T47D (cell line): ENCODE measurements around the gene MYL7.

Experiments used
- DNase-seq, 2 experiments: peaks; one replicate each; pipeline versions ENCODE4 v3.0.0 to v3.0.0-alpha.2; 2011 to 2012; ENCODE audit warnings: low read depth in 1 of 2, low spot score in 1 of 2
- JUND ChIP-seq: IDR thresholded peaks from 2 replicates; pipeline ENCODE4 v1.6.1; 2012; ENCODE audit warnings: low read depth
- in situ Hi-C: cut with HindIII; loops from 2 replicates; pipeline ENCODE4 v1.10.0; 2016; ENCODE audit warnings: low sequenced_read_pairs, low pct_unique_long_range_greater_than_20kb

Gene MYL7

DNA sequence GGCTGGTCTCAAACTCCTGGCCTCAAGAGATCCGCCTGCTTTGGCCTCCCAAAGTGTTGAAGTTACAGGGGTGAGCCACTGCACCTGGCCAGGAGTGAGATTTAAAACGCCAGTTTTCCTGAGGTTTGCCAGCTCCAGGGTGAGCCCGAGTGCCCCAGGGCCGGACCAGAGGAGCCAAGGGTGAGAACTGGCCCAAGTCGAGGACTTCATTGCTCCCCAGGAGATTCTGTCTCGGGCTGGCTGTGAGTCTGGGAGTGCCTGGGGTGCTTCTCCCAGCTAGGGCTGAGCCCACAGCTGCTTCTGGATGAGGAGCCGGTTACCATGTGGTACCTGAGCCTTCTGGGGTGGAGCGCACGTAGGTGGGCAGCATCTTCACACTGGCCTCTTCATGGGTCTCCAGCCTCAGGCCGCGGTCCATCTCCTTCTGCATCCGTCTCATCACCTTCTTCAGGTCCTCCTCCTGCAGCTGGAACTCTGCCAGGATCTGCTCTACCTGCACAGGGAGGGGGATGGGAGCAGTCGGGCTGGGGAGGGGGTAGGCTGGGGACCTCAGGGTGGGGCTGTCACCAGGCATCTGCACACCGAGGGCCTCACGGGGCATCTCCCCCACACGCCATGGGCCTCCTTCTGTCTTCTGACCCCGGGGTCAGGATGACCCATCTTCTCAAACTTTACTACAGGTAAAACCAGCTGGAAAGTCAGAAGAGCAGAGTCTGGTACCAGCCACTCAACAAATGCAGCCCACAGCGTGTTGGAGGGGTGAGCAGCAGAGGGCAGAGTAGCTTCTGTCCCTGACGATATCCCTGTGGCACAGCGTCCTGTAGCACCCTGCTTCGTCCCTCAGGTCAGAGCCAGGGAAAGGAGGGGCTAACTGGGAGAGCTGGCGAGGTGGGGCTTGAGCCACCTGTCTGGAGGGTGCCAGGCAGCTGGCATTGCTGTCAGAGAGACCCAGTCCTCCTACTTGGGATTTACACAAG is 12.1 kb upstream of the MYL7 start:
- peak in 1 of 2 experiments; percentile 60 for DNase-seq
- in situ Hi-C loops: no loop called here
- TF ChIP-seq JUND: no peak

GRCh38 chr7:44151956-44152355 is 10.8 kb upstream of the MYL7 start:
- in situ Hi-C loops: no loop called here
- DNase-seq: no peak
- TF ChIP-seq JUND: no peak

DNA sequence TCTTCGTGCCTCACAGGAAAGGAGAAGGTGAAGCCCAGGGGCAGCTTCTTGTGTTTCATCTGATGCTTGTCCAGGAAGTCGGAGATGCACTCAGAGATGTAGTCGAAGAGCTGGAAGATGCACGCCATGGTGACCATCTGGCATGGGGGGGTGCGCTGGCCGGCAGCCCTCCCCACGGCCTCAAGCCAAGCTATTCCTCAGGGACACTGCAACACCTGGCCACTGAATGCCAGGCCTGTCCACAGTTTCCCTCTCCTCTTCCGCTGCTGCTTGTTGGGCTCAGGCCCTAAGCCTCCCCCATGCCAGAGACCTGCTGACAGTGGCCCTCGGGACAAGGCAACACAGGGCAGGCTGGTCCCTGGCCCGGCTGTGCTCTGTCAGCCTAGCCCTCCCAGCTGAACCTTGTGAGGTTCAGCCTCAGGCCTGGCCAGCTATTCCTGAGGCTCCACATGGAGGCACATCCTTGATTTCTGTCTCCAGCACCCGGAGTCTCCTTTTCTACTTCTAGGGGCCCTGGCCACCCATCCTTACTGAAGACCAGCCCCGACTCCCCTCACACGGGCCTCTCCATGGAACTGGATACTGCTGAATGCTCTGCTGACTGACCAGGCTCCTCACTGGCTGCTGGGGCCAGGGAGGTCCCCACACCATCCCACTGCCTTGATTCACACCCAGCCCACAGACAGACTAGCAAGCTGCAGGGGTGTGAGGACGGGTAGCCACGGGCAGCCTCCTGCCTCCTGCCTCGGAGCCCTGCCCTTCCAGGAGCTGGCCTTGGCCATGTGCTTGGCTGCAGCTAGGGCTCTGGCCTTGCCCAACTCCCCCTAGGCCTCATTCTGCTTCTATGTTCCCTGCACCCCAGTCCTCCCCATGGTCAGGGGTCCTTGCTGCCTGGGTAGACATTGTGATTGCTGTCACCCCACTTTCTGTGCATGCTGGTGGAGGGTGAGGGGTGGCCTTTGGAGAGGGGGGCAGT is 10.1 kb upstream of the MYL7 start:
- in situ Hi-C loops: no loop called here
- no peak for TF ChIP-seq JUND
- DNase-seq: no peak

DNA sequence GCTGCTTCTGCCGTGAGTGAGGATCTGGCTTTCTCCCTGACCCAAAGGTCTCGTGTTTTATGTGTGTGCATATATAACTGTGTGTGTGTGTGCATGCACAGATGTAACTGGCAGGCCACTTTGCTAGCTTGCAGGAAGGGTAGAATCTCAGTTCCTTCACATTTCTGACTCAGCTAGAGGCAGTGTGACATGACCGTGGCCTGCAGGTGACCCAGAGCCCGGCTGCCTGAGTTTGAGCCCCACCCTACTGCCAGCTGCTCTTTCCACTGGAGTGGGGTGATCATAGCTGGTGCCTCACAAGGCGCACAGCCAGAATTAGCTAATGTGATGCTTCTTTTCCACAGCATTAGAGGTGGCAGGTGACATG is 9.3 kb upstream of the MYL7 start:
- DNase-seq: no peak
- TF ChIP-seq JUND: no peak
- in situ Hi-C loops: no loop called here

DNA sequence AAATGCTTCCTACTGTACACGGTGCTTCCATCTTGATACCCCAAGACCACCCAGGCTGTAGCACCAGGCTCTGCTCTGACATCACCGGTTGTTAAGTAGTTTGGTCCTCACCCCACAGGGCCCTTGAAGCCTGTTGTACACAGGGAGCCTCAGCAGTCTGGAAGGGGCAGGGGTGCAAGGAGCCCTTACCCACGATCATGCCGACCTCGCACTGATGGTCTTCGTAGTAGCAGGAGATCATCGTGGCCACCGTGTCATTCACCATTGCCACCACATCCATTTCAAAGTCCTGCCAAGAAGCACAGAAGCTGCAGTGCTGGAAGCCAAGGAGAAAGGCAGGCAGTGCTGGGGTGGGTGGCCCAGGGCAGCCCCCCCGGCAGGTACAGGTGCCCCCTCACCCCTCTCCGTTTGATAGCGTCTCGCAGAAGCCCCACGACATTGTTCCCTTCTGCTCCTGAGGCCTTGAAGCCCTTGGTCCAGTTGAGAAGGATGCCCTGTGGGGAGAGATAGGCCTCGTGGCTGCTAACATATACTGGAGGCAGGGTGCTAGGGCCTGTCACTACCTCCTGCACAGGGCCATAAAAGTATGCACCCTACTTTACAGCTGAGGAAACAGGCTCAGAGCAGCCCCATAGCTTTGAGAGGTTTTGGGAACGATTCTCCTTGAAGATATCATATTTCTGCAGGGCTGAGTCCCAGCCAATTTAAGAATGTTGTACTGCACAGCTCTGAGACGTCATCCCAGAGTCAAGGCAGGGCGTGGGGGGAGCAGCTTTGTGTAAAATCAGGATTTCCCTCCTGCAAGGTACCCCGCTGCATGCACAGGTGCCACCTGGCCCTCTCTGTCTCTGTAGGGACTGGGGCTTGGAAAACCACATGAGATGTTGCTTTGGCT is 8.7 kb upstream of the MYL7 start:
- in situ Hi-C loops: no loop called here
- DNase-seq: no peak
- TF ChIP-seq JUND: no peak

GRCh38 chr7:44148961-44149536 is 7.9 kb upstream of the MYL7 start:
- no peak for DNase-seq
- in situ Hi-C loops: no loop called here
- TF ChIP-seq JUND: no peak

DNA sequence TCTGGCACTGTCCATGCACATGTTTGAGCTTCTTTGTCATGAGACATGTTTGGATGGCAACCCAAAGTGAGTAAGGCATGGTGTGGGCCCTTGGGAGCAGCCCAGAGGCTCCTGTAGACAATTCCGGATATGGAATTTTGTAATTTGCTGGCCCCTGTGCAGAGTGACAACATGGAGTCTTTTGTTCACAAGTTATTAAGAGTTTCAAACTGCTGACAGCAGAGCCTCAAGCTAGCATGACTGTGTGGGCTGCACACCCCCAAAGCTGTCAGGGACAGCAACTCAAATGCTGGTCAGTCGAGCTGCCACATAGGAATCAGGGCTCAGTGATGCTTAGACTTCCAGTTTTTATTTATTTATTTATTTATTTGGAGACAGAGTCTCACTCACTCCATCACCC is 7.0 kb upstream of the MYL7 start:
- DNase-seq: no peak
- in situ Hi-C loops: no loop called here
- no peak for TF ChIP-seq JUND

DNA sequence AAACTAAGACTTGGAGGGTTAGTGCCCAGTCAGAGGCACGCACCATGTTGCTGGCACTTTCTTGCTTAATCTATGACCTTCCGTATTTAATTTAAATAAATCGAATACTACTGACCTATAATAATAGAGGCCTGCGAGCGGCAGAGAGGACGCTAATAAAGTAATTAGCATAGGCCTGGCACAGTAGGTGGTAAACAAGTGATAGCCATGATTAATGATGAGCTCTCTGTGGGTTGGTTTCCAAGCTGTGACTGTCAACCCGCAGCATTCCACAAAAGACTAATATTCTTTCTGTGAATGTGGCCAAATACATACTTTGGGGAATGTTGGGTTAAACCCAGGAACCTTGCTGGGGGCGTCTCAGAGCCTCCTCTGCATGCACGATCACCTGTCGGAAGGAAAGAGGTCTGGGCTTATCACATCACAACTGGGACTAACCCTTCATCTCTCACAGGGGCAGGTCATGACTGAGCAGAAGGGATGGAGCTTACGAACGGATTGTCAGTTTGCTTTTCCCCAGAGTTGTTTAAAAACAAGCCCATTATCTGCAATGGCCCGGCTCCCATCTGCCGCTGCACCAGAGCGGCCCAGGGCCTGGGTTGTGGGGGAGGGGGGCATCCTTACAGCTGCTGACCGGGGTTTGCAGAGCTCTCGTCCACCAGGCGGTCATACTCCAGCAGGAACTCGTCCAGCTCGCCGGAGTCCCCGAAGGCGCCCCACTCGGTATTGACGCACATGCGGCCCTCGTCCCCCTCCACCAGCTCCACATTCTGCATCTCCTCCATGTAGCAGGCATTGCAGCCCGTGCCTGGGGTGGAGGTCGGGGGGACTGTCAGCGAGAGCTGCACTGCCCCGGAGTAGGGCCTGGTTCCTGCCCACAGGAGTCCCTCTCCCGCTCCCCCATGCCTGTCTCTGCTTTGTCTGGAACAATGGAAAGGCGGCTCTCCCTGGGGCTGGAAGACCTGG is 6.2 kb upstream of the MYL7 start:
- no peak for TF ChIP-seq JUND
- DNase-seq: no peak
- in situ Hi-C loops: no loop called here

- in situ Hi-C loops: no loop called here
- peak in 1 of 2 experiments; percentile 71 for DNase-seq
- no peak for TF ChIP-seq JUND
Measured at GRCh38 chr7:44145969-44146911, 5.1 kb upstream of the MYL7 start.

- no peak for DNase-seq
Measured at GRCh38 chr7:44145479-44145968, 4.4 kb upstream of the MYL7 start.

More at GRCh38 chr7:44145479-44145968, 4.4 kb upstream of the MYL7 start:
- in situ Hi-C loops: no loop called here
- TF ChIP-seq JUND: no peak
